ENCODE results near the gene KSR1. TPM values are rescaled to one million over a fixed set of nuclear protein-coding genes. Genes with fewer than 3 reads are reported as not detected.

KSR1 gene
- total RNA-seq, 1 experiment from 2014 or later, result 88.9 TPM

DNA sequence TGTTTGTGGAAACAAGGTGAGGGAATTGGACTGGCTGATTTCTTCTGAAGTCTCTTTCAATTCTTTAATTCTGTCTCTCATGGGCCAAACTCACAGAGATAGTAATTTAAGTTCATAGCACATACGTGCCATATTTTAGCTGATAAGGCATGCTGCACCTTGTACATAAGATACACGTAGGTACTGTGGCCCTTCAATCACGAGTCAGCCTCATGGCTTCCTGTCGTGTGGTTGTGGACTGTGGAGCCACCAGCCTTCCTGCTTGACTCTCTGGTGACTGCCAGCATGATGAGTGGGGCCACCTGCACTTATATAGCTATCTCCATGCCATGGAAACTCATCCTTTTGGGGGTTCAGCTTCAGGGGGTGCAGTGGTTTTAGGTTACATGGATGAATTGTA is 25.1 kb downstream of the KSR1 start:
- no peaks in the 10 kb centered on the region for H3K9me3 ChIP-seq
- no peaks in the 10 kb centered on the region for H3K4me1 ChIP-seq
- no TSS peak for BruUV-seq (replicated peaks)
- no peaks in the 10 kb centered on the region for H3K27me3 Mint-ChIP-seq (ENCODE audit: insufficient read depth, unreplicated experiment)
- CTCF ChIA-PET, result interaction anchor here (1.2 to 1.5 kb wide), 2 partner anchors 13 to 119 kb away, joined by 4 to 7 read pairs; no protein-coding TSS in a partner anchor
- TF ChIP-seq, protein P1, sequence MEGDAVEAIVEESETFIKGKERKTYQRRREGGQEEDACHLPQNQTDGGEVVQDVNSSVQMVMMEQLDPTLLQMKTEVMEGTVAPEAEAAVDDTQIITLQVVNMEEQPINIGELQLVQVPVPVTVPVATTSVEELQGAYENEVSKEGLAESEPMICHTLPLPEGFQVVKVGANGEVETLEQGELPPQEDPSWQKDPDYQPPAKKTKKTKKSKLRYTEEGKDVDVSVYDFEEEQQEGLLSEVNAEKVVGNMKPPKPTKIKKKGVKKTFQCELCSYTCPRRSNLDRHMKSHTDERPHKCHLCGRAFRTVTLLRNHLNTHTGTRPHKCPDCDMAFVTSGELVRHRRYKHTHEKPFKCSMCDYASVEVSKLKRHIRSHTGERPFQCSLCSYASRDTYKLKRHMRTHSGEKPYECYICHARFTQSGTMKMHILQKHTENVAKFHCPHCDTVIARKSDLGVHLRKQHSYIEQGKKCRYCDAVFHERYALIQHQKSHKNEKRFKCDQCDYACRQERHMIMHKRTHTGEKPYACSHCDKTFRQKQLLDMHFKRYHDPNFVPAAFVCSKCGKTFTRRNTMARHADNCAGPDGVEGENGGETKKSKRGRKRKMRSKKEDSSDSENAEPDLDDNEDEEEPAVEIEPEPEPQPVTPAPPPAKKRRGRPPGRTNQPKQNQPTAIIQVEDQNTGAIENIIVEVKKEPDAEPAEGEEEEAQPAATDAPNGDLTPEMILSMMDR (IDR thresholded peaks at IDR 0.05; ENCODE audit: insufficient read depth in 1 of 2, low read depth in 1 of 2, low read length in 1 of 2, severe bottlenecking in 1 of 2, unreplicated experiment in 1 of 2), result no peak
- no peak overlapping the region for H3K27ac Mint-ChIP-seq (ENCODE audit: unreplicated experiment)
- intact Hi-C loops (cut with micrococcal nuclease; ENCODE audit: unreplicated experiment), result no loop called here
- H3K4me3 Mint-ChIP-seq (ENCODE audit: unreplicated experiment), result no peak overlapping the region
- H3K9me3 Mint-ChIP-seq (ENCODE audit: unreplicated experiment), result no peaks in the 10 kb centered on the region
- POLR2A ChIA-PET, result no interaction called here
- H3K36me3 ChIP-seq (ENCODE audit: control insufficient read depth, insufficient read depth, low read length), result no peaks in the 10 kb centered on the region
- DNase-seq, result no peak
- H3K27me3 ChIP-seq (replicated peaks; ENCODE audit: control insufficient read depth, insufficient read depth, low read length), result no peaks in the 10 kb centered on the region
- no peak overlapping the region for H3K4me3 ChIP-seq (ENCODE audit: low read depth, low read length)
- H3K36me3 Mint-ChIP-seq (ENCODE audit: insufficient read depth, unreplicated experiment), result no peaks in the 10 kb centered on the region
- H3K4me1 Mint-ChIP-seq (ENCODE audit: low read depth, unreplicated experiment), result no peaks in the 10 kb centered on the region

DNA sequence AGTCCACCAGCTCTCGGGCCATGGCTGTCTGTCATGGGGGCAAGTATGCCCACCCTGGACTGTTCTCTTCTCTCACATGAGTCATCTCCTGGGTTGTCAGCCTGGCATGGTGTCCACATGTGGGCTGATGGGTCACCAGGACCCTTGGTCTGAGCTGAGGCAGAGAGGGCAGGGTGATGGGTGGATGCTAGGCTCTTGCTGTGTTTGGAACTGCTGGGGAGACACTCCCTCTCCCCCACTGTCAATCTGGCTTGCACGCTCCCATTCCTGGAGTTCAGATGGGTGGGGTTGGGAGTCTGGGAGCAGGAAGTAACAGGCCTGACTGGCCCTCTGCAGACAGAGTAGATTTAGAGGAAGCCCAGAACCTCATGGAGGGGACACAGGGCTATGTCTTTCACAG is 28.9 kb downstream of the KSR1 start:
- Histone ChIP-seq H3K27me3 (replicated peaks; ENCODE audit: control insufficient read depth, insufficient read depth, low read length) (no peaks in the 10 kb centered on the region), H3K9me3 (no peaks in the 10 kb centered on the region), H3K36me3 (ENCODE audit: control insufficient read depth, insufficient read depth, low read length) (no peaks in the 10 kb centered on the region), H3K4me1 (no peaks in the 10 kb centered on the region), H3K4me3 (ENCODE audit: low read depth, low read length) (no peak overlapping the region)
- Mint-ChIP-seq H3K36me3 (ENCODE audit: insufficient read depth, unreplicated experiment) (no peaks in the 10 kb centered on the region), H3K27ac (ENCODE audit: unreplicated experiment) (no peak overlapping the region), H3K27me3 (ENCODE audit: insufficient read depth, unreplicated experiment) (no peaks in the 10 kb centered on the region), H3K4me1 (ENCODE audit: low read depth, unreplicated experiment) (no peaks in the 10 kb centered on the region), H3K9me3 (ENCODE audit: unreplicated experiment) (no peaks in the 10 kb centered on the region), H3K4me3 (ENCODE audit: unreplicated experiment) (no peak overlapping the region)
- no TSS peak for BruUV-seq (replicated peaks)
- CTCF ChIA-PET, result no interaction called here
- intact Hi-C loops (cut with micrococcal nuclease; ENCODE audit: unreplicated experiment), result no loop called here
- TF ChIP-seq, protein P1 (IDR thresholded peaks at IDR 0.05; ENCODE audit: insufficient read depth in 1 of 2, low read depth in 1 of 2, low read length in 1 of 2, severe bottlenecking in 1 of 2, unreplicated experiment in 1 of 2), result no peak
- no peak for DNase-seq
- POLR2A ChIA-PET, result no interaction called here

- Histone ChIP-seq H3K4me3 (ENCODE audit: low read depth, low read length) (no peak overlapping the region), H3K9me3 (no peaks in the 10 kb centered on the region), H3K36me3 (ENCODE audit: control insufficient read depth, insufficient read depth, low read length) (no peaks in the 10 kb centered on the region), H3K4me1 (no peaks in the 10 kb centered on the region), H3K27me3 (replicated peaks; ENCODE audit: control insufficient read depth, insufficient read depth, low read length) (no peaks in the 10 kb centered on the region)
- ChIA-PET POLR2A (no interaction called here), CTCF (no interaction called here)
- TF ChIP-seq, protein P1 (IDR thresholded peaks at IDR 0.05; ENCODE audit: insufficient read depth in 1 of 2, low read depth in 1 of 2, low read length in 1 of 2, severe bottlenecking in 1 of 2, unreplicated experiment in 1 of 2), result no peak
- Mint-ChIP-seq H3K9me3 (ENCODE audit: unreplicated experiment) (no peaks in the 10 kb centered on the region), H3K36me3 (ENCODE audit: insufficient read depth, unreplicated experiment) (no peaks in the 10 kb centered on the region), H3K27ac (ENCODE audit: unreplicated experiment) (no peak overlapping the region), H3K4me1 (ENCODE audit: low read depth, unreplicated experiment) (no peaks in the 10 kb centered on the region), H3K27me3 (ENCODE audit: insufficient read depth, unreplicated experiment) (no peaks in the 10 kb centered on the region), H3K4me3 (ENCODE audit: unreplicated experiment) (no peak overlapping the region)
- no peak for DNase-seq
- intact Hi-C loops (cut with micrococcal nuclease; ENCODE audit: unreplicated experiment), result no loop called here
- BruUV-seq (replicated peaks), result no TSS peak
These were observed 29.7 kb downstream of the KSR1 start for GRCh38 chr17:27485716-27486495.

Data from Caco-2 (cell line).